OCI-LY7 (cell line): ENCODE measurements around the gene SSBP4.

Experiments
- EZH2phosphoT487 ChIP-seq: fragments of 200-600 bp; sonication (generic); IDR thresholded peaks from 2 replicates; pipeline ENCODE4 v1.6.1; 2018; ENCODE audit warnings: low read depth, borderline replicate concordance, mild to moderate bottlenecking, mixed run types, antibody characterized with exemption, low read length, moderate library complexity, mixed read lengths
- TF ChIP-seq, protein P1 (sequence below): fragments of 200-600 bp; sonication (generic); conservative IDR thresholded peaks from 2 replicates; pipeline ENCODE4 v1.5.1; 2014; ENCODE audit warnings: mild to moderate bottlenecking, antibody characterized with exemption, low read length, moderate library complexity, mixed read lengths

DNA sequence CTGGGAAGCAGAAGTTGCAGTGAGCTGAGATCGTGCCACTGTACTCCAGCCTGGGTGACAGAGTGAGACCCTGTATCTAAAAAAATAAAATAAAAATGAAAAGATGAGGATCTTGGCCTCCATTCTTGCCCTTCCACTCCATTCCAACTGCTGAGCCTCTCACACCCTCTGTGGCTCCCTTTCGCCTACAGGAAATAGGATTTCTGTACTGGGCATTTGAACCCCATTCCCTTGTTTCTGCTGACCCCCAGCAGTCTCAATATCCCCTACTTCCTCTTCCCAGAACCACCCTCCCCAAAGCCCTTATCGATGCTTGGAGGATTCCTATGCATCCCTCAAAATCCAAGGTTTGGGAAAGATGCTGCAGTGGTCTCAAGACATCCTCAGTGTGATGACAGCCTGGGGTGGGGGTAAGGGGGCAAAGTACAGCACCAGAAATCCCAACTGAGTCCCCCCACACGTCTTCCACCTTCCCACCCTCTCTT, 45.7 kb upstream of the SSBP4 start:
- TF ChIP-seq, protein P1, sequence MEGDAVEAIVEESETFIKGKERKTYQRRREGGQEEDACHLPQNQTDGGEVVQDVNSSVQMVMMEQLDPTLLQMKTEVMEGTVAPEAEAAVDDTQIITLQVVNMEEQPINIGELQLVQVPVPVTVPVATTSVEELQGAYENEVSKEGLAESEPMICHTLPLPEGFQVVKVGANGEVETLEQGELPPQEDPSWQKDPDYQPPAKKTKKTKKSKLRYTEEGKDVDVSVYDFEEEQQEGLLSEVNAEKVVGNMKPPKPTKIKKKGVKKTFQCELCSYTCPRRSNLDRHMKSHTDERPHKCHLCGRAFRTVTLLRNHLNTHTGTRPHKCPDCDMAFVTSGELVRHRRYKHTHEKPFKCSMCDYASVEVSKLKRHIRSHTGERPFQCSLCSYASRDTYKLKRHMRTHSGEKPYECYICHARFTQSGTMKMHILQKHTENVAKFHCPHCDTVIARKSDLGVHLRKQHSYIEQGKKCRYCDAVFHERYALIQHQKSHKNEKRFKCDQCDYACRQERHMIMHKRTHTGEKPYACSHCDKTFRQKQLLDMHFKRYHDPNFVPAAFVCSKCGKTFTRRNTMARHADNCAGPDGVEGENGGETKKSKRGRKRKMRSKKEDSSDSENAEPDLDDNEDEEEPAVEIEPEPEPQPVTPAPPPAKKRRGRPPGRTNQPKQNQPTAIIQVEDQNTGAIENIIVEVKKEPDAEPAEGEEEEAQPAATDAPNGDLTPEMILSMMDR, result no peak
- TF ChIP-seq EZH2phosphoT487, result no peak
